ENCODE data around the gene BCAT1. TPM values are rescaled to one million over a fixed set of nuclear protein-coding genes. Genes with fewer than 3 reads are reported as not detected.
"Not testable (repeated sequence)": the region's sequence is repeated elsewhere in the genome, so short reads cannot be mapped to it uniquely, and the experiment has no call there.

The BCAT1 gene
- total and polyA plus RNA-seq, 2 experiments from 2014 or later, result 53.6 to 181 TPM

DNA sequence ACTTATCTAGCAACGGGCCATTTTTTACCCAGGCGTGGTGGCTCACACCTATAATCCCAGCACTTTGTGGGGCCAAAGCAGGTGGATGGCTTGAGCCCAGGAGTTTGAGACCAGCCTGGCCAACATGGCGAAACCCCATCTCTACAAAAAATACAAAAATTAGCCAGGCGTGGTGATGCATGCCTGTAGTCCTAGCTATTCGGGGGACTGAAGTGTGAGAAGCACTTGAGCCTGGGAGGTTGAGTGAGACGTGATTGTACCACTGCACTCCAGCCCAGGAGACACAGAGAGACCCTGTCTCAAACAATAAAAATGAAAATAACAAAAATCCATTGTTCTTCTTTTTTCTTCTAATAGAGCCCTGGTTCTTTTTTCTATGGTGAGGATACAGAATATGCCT is 7.5 kb upstream of the BCAT1 start:
- H3K9me2 ChIP-seq (ENCODE audit: insufficient read depth); H3K27me3 ChIP-seq (ENCODE audit: insufficient read depth); H3K79me2 ChIP-seq (replicated peaks; ENCODE audit: insufficient read depth); ATAC-seq; H3K9me3 Mint-ChIP-seq; H3K4me3 ChIP-seq; H3K36me3 Mint-ChIP-seq (ENCODE audit: low read depth); H3K36me3 ChIP-seq (ENCODE audit: insufficient read depth); H4K20me1 ChIP-seq (replicated peaks; ENCODE audit: insufficient read depth); H3K27me3 Mint-ChIP-seq (ENCODE audit: insufficient read depth, low read depth, poor library complexity); H3K27ac ChIP-seq (ENCODE audit: low read depth); H3F3A ChIP-seq (replicated peaks; ENCODE audit: low read depth); H3K27ac Mint-ChIP-seq; H3K4me3 Mint-ChIP-seq; DNase-seq (ENCODE audit: low spot score); H3K4me2 ChIP-seq: not testable (repeated sequence)
- H2AFZ ChIP-seq, result peak overlapping the region; percentile 80; the same call in 1 of the 2 replicates
- peaks cover 18% of the 10 kb centered on the region; the same call in 1 of the 2 replicates for H3K4me1 ChIP-seq (ENCODE audit: insufficient read depth)
- peaks cover 14% of the 10 kb centered on the region for H3K4me1 Mint-ChIP-seq

DNA sequence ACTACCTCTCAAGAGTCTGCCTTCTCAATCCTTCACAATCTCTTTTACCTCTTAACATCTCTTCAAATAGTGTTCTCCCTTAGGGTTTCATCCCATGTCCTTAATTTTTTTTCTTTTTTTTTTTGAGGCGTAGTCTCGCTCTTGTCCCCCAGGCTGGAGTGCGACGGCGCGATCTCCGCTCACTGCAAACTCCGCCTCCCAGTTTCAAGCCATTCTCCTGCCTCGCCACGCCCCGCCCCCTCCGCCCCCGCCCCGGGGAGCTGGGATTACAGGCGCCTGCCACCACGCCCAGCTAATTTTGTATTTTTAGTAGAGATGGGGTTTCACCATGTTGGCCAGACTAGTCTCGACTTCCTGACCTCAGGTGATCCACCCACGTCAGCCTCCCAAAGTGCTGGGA is 7.0 kb upstream of the BCAT1 start:
- Mint-ChIP-seq H3K4me1 (peaks cover 15% of the 10 kb centered on the region), H3K9me3 (no peaks in the 10 kb centered on the region), H3K27ac (no peak overlapping the region), H3K36me3 (ENCODE audit: low read depth) (no peaks in the 10 kb centered on the region), H3K4me3 (no peak overlapping the region), H3K27me3 (ENCODE audit: insufficient read depth, low read depth, poor library complexity) (peaks cover 5% of the 10 kb centered on the region)
- H4K20me1 ChIP-seq (replicated peaks; ENCODE audit: insufficient read depth), result no peaks in the 10 kb centered on the region
- H3K9me2 ChIP-seq (ENCODE audit: insufficient read depth), result no peaks in the 10 kb centered on the region; the same call in 1 of the 2 replicates
- H3K4me2 ChIP-seq, result no peak overlapping the region
- no peaks in the 10 kb centered on the region for H3K27me3 ChIP-seq (ENCODE audit: insufficient read depth)
- H2AFZ ChIP-seq, result peak overlapping the region; percentile 83; the same call in 1 of the 2 replicates
- H3K36me3 ChIP-seq (ENCODE audit: insufficient read depth), result no peaks in the 10 kb centered on the region
- peak; percentile 59 for DNase-seq (ENCODE audit: low spot score)
- no peaks in the 10 kb centered on the region for H3K79me2 ChIP-seq (replicated peaks; ENCODE audit: insufficient read depth)
- ATAC-seq, result no peak; the same call in 2 of the 3 replicates
- H3K27ac ChIP-seq (ENCODE audit: low read depth), result no peak overlapping the region
- no peak overlapping the region for H3K4me3 ChIP-seq
- no peaks in the 10 kb centered on the region for H3F3A ChIP-seq (replicated peaks; ENCODE audit: low read depth)
- H3K4me1 ChIP-seq (ENCODE audit: insufficient read depth), result peaks cover 18% of the 10 kb centered on the region; the same call in 1 of the 2 replicates
- TF ChIP-seq JUNB (IDR thresholded peaks at IDR 0.05; ENCODE audit: unreplicated experiment) (no peak), POLR2AphosphoS5 (IDR thresholded peaks at IDR 0.05; ENCODE audit: low read depth) (no peak), EZH2phosphoT487 (IDR thresholded peaks at IDR 0.05; ENCODE audit: unreplicated experiment) (no peak), STAT1 (IDR thresholded peaks at IDR 0.05; ENCODE audit: unreplicated experiment) (no peak), CREB1 (CRISPR knock-in tag; IDR thresholded peaks at IDR 0.05; ENCODE audit: low read depth) (no peak), ZNF331 (CRISPR knock-in tag; IDR thresholded peaks at IDR 0.05; ENCODE audit: low read depth) (no peak)
- TF ChIP-seq, protein P1, sequence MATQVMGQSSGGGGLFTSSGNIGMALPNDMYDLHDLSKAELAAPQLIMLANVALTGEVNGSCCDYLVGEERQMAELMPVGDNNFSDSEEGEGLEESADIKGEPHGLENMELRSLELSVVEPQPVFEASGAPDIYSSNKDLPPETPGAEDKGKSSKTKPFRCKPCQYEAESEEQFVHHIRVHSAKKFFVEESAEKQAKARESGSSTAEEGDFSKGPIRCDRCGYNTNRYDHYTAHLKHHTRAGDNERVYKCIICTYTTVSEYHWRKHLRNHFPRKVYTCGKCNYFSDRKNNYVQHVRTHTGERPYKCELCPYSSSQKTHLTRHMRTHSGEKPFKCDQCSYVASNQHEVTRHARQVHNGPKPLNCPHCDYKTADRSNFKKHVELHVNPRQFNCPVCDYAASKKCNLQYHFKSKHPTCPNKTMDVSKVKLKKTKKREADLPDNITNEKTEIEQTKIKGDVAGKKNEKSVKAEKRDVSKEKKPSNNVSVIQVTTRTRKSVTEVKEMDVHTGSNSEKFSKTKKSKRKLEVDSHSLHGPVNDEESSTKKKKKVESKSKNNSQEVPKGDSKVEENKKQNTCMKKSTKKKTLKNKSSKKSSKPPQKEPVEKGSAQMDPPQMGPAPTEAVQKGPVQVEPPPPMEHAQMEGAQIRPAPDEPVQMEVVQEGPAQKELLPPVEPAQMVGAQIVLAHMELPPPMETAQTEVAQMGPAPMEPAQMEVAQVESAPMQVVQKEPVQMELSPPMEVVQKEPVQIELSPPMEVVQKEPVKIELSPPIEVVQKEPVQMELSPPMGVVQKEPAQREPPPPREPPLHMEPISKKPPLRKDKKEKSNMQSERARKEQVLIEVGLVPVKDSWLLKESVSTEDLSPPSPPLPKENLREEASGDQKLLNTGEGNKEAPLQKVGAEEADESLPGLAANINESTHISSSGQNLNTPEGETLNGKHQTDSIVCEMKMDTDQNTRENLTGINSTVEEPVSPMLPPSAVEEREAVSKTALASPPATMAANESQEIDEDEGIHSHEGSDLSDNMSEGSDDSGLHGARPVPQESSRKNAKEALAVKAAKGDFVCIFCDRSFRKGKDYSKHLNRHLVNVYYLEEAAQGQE (IDR thresholded peaks at IDR 0.05; ENCODE audit: unreplicated experiment), result no peak
- TF ChIP-seq, protein P2, sequence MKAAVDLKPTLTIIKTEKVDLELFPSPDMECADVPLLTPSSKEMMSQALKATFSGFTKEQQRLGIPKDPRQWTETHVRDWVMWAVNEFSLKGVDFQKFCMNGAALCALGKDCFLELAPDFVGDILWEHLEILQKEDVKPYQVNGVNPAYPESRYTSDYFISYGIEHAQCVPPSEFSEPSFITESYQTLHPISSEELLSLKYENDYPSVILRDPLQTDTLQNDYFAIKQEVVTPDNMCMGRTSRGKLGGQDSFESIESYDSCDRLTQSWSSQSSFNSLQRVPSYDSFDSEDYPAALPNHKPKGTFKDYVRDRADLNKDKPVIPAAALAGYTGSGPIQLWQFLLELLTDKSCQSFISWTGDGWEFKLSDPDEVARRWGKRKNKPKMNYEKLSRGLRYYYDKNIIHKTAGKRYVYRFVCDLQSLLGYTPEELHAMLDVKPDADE (IDR thresholded peaks at IDR 0.05), result no peak
- TF ChIP-seq, protein P3, sequence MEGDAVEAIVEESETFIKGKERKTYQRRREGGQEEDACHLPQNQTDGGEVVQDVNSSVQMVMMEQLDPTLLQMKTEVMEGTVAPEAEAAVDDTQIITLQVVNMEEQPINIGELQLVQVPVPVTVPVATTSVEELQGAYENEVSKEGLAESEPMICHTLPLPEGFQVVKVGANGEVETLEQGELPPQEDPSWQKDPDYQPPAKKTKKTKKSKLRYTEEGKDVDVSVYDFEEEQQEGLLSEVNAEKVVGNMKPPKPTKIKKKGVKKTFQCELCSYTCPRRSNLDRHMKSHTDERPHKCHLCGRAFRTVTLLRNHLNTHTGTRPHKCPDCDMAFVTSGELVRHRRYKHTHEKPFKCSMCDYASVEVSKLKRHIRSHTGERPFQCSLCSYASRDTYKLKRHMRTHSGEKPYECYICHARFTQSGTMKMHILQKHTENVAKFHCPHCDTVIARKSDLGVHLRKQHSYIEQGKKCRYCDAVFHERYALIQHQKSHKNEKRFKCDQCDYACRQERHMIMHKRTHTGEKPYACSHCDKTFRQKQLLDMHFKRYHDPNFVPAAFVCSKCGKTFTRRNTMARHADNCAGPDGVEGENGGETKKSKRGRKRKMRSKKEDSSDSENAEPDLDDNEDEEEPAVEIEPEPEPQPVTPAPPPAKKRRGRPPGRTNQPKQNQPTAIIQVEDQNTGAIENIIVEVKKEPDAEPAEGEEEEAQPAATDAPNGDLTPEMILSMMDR (conservative IDR thresholded peaks at IDR 0.05; ENCODE audit: low read depth in 2 of 2), result no peak
- TF ChIP-seq, protein P4, sequence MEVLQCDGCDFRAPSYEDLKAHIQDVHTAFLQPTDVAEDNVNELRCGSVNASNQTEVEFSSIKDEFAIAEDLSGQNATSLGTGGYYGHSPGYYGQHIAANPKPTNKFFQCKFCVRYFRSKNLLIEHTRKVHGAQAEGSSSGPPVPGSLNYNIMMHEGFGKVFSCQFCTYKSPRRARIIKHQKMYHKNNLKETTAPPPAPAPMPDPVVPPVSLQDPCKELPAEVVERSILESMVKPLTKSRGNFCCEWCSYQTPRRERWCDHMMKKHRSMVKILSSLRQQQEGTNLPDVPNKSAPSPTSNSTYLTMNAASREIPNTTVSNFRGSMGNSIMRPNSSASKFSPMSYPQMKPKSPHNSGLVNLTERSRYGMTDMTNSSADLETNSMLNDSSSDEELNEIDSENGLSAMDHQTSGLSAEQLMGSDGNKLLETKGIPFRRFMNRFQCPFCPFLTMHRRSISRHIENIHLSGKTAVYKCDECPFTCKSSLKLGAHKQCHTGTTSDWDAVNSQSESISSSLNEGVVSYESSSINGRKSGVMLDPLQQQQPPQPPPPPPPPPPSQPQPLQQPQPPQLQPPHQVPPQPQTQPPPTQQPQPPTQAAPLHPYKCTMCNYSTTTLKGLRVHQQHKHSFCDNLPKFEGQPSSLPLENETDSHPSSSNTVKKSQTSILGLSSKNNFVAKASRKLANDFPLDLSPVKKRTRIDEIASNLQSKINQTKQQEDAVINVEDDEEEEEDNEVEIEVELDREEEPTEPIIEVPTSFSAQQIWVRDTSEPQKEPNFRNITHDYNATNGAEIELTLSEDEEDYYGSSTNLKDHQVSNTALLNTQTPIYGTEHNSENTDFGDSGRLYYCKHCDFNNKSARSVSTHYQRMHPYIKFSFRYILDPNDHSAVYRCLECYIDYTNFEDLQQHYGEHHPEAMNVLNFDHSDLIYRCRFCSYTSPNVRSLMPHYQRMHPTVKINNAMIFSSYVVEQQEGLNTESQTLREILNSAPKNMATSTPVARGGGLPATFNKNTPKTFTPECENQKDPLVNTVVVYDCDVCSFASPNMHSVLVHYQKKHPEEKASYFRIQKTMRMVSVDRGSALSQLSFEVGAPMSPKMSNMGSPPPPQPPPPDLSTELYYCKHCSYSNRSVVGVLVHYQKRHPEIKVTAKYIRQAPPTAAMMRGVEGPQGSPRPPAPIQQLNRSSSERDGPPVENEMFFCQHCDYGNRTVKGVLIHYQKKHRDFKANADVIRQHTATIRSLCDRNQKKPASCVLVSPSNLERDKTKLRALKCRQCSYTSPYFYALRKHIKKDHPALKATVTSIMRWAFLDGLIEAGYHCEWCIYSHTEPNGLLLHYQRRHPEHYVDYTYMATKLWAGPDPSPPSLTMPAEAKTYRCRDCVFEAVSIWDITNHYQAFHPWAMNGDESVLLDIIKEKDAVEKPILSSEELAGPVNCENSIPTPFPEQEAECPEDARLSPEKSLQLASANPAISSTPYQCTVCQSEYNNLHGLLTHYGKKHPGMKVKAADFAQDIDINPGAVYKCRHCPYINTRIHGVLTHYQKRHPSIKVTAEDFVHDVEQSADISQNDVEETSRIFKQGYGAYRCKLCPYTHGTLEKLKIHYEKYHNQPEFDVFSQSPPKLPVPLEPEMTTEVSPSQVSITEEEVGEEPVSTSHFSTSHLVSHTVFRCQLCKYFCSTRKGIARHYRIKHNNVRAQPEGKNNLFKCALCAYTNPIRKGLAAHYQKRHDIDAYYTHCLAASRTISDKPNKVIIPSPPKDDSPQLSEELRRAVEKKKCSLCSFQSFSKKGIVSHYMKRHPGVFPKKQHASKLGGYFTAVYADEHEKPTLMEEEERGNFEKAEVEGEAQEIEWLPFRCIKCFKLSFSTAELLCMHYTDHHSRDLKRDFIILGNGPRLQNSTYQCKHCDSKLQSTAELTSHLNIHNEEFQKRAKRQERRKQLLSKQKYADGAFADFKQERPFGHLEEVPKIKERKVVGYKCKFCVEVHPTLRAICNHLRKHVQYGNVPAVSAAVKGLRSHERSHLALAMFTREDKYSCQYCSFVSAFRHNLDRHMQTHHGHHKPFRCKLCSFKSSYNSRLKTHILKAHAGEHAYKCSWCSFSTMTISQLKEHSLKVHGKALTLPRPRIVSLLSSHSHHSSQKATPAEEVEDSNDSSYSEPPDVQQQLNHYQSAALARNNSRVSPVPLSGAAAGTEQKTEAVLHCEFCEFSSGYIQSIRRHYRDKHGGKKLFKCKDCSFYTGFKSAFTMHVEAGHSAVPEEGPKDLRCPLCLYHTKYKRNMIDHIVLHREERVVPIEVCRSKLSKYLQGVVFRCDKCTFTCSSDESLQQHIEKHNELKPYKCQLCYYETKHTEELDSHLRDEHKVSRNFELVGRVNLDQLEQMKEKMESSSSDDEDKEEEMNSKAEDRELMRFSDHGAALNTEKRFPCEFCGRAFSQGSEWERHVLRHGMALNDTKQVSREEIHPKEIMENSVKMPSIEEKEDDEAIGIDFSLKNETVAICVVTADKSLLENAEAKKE (CRISPR knock-in tag; IDR thresholded peaks at IDR 0.05), result no peak
